ENCODE data around the gene HOPX.

Gene HOPX

DNA sequence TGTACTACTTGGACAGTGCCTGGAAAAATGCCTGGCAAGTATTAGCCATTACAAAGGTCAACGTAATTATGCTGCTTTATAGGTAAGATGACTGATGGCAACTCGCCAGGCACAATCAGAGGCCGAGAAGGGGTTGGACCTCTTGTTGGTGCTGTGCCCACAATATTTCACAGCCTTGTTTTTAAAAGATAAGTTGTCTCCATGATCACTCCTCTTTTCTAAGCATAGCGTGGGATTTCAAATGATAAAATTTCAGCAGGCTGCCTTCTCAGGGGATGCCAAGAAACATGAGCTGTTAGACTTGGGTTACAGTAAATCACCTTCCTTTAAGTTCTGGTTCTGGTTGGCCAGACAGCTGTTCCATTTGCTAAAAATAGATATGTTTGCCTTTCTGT, 26.9 kb downstream of the HOPX start:
- TF ChIP-seq, protein P1, sequence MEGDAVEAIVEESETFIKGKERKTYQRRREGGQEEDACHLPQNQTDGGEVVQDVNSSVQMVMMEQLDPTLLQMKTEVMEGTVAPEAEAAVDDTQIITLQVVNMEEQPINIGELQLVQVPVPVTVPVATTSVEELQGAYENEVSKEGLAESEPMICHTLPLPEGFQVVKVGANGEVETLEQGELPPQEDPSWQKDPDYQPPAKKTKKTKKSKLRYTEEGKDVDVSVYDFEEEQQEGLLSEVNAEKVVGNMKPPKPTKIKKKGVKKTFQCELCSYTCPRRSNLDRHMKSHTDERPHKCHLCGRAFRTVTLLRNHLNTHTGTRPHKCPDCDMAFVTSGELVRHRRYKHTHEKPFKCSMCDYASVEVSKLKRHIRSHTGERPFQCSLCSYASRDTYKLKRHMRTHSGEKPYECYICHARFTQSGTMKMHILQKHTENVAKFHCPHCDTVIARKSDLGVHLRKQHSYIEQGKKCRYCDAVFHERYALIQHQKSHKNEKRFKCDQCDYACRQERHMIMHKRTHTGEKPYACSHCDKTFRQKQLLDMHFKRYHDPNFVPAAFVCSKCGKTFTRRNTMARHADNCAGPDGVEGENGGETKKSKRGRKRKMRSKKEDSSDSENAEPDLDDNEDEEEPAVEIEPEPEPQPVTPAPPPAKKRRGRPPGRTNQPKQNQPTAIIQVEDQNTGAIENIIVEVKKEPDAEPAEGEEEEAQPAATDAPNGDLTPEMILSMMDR (IDR thresholded peaks at IDR 0.05), result no peak
- Histone ChIP-seq H3K9me3 (no peaks in the 10 kb centered on the region), H3K36me3 (no peaks in the 10 kb centered on the region), H3K4me3 (ENCODE audit: low read depth in 1 of 2, low read length in 1 of 2) (no peak overlapping the region), H3K27ac (no peak overlapping the region), H3K4me1 (ENCODE audit: control insufficient read depth in 1 of 2, insufficient read depth in 1 of 2, low read depth in 1 of 2, low read length in 1 of 2) (peaks cover 9 to 33% of the 10 kb centered on the region in 2 experiments), H3K27me3 (peaks cover 65% of the 10 kb centered on the region)

DNA sequence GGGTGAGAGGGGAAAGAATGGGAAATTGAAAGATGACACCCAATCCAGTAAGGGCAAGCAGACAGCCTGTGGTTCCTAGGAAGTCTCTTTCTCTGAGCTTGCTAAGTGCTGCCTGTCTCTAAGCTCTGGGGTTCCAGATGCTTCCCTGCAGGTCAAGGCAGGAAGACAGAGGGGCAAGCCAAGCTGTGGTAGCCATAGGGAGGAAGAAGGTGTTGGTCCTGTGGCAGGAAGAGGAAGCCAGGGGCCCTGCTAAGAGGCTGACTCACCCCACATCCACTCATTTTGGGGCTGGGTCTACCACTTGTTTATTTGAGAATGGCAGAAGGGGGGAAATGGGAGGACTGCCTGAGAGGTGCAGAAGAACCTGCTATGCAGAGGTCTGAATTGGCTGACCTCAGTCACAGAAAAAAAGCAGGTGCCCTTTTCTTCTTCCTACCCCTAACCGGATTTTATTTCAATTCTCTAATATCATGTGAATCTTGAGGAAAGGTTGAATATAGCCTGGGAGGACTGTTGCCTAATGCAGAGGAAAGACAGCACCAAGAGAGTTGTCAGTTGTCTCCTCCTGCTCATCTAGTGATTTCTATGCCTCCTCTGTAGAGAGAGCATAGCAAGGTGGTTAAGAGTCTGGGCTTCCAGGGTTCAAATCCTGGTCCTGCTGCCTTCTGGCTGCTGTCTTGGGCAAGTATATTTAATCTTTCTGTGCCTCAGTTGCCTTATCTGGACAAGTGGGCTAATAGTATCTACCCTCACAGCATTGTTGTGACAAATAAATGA, 27.4 kb downstream of the HOPX start:
- peaks cover 9 to 33% of the 10 kb centered on the region in 2 experiments for H3K4me1 ChIP-seq (ENCODE audit: control insufficient read depth in 1 of 2, insufficient read depth in 1 of 2, low read depth in 1 of 2, low read length in 1 of 2)
- peak overlapping the region in 1 of 2 experiments; percentile 4 for H3K4me3 ChIP-seq (ENCODE audit: low read depth in 1 of 2, low read length in 1 of 2)
- no peaks in the 10 kb centered on the region for H3K9me3 ChIP-seq
- TF ChIP-seq, protein P1 (IDR thresholded peaks at IDR 0.05), result no peak
- H3K27me3 ChIP-seq, result peaks cover 59% of the 10 kb centered on the region
- no peaks in the 10 kb centered on the region for H3K36me3 ChIP-seq
- no peak overlapping the region for H3K27ac ChIP-seq

DNA sequence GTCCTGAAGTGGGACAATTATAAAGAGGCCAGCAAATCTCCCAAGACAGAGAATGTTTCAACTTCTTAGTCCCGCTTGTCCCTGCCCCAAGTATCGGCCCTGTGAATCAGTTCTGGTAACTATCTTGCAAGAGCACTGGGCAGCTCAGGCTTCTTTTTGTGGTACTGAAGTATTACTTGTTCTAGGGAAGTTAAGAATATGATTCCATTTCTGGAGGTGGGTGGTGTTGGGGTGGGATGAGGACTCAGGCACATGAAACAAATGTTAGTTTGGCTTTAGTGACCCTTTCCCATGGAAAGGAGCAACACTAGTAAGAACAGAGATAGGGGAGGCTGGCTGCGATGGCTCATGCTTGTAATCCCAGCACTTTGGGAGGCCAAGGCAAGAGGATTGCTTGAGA, 28.9 kb downstream of the HOPX start:
- no peaks in the 10 kb centered on the region for H3K9me3 ChIP-seq
- peaks cover 44% of the 10 kb centered on the region for H3K27me3 ChIP-seq
- TF ChIP-seq, protein P1 (IDR thresholded peaks at IDR 0.05), result no peak
- H3K27ac ChIP-seq, result no peak overlapping the region
- H3K4me1 ChIP-seq (ENCODE audit: control insufficient read depth in 1 of 2, insufficient read depth in 1 of 2, low read depth in 1 of 2, low read length in 1 of 2), result peaks cover 9 to 33% of the 10 kb centered on the region in 2 experiments
- no peaks in the 10 kb centered on the region for H3K36me3 ChIP-seq
- no peak overlapping the region for H3K4me3 ChIP-seq (ENCODE audit: low read depth in 1 of 2, low read length in 1 of 2)

DNA sequence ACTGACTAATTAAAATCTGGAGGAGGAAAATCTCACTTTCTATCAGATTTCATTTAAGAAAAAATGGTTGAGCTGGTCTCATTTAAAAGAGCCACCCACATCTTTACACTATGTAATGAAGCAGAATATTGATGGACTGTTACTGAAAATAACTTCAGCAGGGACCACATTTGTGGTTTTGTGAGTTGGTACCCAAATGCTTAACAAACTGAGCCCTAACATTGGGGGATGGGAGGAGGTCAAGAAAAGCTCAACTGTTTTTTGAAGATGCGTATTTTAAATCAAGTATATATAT, 30.1 kb downstream of the HOPX start:
- TF ChIP-seq, protein P1 (IDR thresholded peaks at IDR 0.05), result no peak
- Histone ChIP-seq H3K27me3 (peaks cover 32% of the 10 kb centered on the region), H3K4me1 (ENCODE audit: control insufficient read depth in 1 of 2, insufficient read depth in 1 of 2, low read depth in 1 of 2, low read length in 1 of 2) (peaks cover 5 to 29% of the 10 kb centered on the region in 2 experiments), H3K36me3 (no peaks in the 10 kb centered on the region), H3K9me3 (no peaks in the 10 kb centered on the region), H3K27ac (no peak overlapping the region), H3K4me3 (ENCODE audit: low read depth in 1 of 2, low read length in 1 of 2) (no peak overlapping the region)

DNA sequence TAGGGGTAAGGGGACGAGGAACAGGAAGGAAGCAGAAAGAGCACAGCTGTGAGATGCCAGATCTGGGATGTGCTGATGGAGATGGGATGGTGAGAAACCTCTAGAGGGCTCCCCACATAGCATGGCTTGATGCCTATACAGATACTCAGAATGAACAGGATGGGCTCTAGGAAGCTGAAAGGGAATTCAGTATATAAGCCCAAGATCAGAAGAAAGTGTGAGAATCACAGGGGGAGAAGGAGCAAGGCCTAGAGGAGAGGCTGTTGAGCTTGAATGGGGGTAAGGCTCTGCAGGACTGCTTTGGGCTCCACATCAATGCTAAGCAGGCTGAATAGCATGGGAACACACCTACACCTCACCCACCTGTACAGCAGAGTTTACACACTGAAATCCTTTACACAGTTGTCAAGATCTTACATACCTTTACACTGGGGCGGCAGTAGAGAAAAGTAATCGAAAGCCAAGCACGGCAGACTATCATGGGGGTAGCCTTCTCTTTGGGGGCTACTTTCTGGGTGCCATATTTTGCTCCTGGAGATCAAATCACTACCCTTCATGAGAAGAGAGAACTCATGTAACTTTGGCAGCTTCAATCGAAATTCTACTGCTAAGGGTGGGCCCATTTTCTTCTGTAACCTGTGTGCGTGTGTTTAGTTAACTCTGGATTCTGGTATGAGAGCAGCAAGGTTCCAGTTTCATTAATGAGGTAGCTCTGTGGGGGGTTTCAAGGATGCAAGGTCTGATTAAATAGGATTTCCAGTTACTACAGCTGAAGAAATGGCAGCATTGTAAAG, 30.6 kb downstream of the HOPX start:
- Histone ChIP-seq H3K4me3 (ENCODE audit: low read depth in 1 of 2, low read length in 1 of 2) (no peak overlapping the region), H3K27ac (no peak overlapping the region), H3K36me3 (no peaks in the 10 kb centered on the region), H3K4me1 (ENCODE audit: control insufficient read depth in 1 of 2, insufficient read depth in 1 of 2, low read depth in 1 of 2, low read length in 1 of 2) (peaks cover 0 to 23% of the 10 kb centered on the region in 2 experiments), H3K27me3 (peaks cover 27% of the 10 kb centered on the region), H3K9me3 (no peaks in the 10 kb centered on the region)
- TF ChIP-seq, protein P1 (IDR thresholded peaks at IDR 0.05), result no peak
